H1 (cell line): ENCODE results near the gene RNF114. TPM values are rescaled to one million over a fixed set of nuclear protein-coding genes. Genes with fewer than 3 reads are reported as not detected.
"Not testable (repeated sequence)": the region's sequence is repeated elsewhere in the genome, so short reads cannot be mapped to it uniquely, and the experiment has no call there.

Source experiments
- CTCF ChIA-PET: fragments of 300-600 bp; sonication (Branson Sonifier 250); formaldehyde crosslinking; loops from one replicate; lab custom pipeline; 2021; ENCODE audit not compliant: partially characterized antibody; lab: Charles Lee
- POLR2A ChIA-PET: fragments of 300-600 bp; sonication (Branson Sonifier 250); formaldehyde crosslinking; loops from one replicate; lab custom pipeline; 2021; ENCODE audit warnings: inconsistent platforms; ENCODE audit not compliant: partially characterized antibody; lab: Charles Lee
- DNase-seq, 2 experiments: peaks; one replicate each; pipeline versions ENCODE4 v3.0.0 to v3.0.0-alpha.2; 2010 to 2022; ENCODE audit warnings: low spot score in 2 of 2, low read depth in 1 of 2, mixed read lengths in 1 of 2
- FAIRE-seq: peaks from 2 replicates; lab custom pipeline; 2011; peaks lifted over from hg19 to GRCh38; lab: Jason Lieb, UNC
- H2AFZ ChIP-seq: 2 replicates; pipeline ENCODE4 v1.8.1; 2012; ENCODE audit warnings: low read length, inconsistent platforms
- H2AK5ac ChIP-seq: 2 replicates; pipeline ENCODE4 v1.6.1; 2013; ENCODE audit warnings: low read depth, low read length
- H2BK120ac ChIP-seq: replicated peaks from 2 replicates; pipeline ENCODE3; 2013; ENCODE audit warnings: low read depth, low read length, inconsistent platforms
- H2BK12ac ChIP-seq: 2 replicates; pipeline ENCODE4 v1.6.1; 2013; ENCODE audit warnings: low read depth, low read length
- H2BK15ac ChIP-seq: 2 replicates; pipeline ENCODE4 v1.6.1; 2013; ENCODE audit warnings: low read length
- H2BK20ac ChIP-seq: 2 replicates; pipeline ENCODE4 v1.6.1; 2013; ENCODE audit warnings: low read length
- H2BK5ac ChIP-seq: 2 replicates; pipeline ENCODE4 v1.6.1; 2013; ENCODE audit warnings: low read depth, low read length
- H3K14ac ChIP-seq: 2 replicates; pipeline ENCODE4 v1.6.1; 2013; ENCODE audit warnings: inconsistent platforms; ENCODE audit not compliant: insufficient read length
- H3K18ac ChIP-seq: 2 replicates; pipeline ENCODE4 v1.6.1; 2013; ENCODE audit warnings: low read length; ENCODE audit errors: extremely low read depth
- H3K23ac ChIP-seq: 2 replicates; pipeline ENCODE4 v1.6.1; 2013; ENCODE audit warnings: inconsistent platforms; ENCODE audit not compliant: insufficient read length
- H3K23me2 ChIP-seq: 2 replicates; pipeline ENCODE4 v1.6.1; 2013; ENCODE audit warnings: low read depth, low read length
- H3K27ac ChIP-seq: 2 replicates; pipeline ENCODE4 v1.6.1; 2011; ENCODE audit warnings: low read depth, low read length, inconsistent platforms
- H3K27me3 ChIP-seq, 4 experiments: replicated peaks in 1 of 4; 1 replicate in 1 of 4; 2 replicates in 3 of 4; pipeline versions ENCODE4 v1.6.1 to v1.8.1; 2011 to 2013; ENCODE audit warnings: low read length in 3 of 4, mild to moderate bottlenecking in 3 of 4, inconsistent platforms in 2 of 4, mixed read lengths in 2 of 4, moderate library complexity in 1 of 4; ENCODE audit not compliant: control insufficient read depth in 3 of 4, insufficient read depth in 3 of 4; ENCODE audit errors: extremely low read depth in 1 of 4
- H3K36me3 ChIP-seq, 4 experiments: 2 replicates each; pipeline versions ENCODE4 v1.6.1 to v1.8.1; 2011 to 2013; ENCODE audit warnings: mild to moderate bottlenecking in 4 of 4, low read length in 3 of 4, moderate library complexity in 2 of 4, control low read depth in 1 of 4, inconsistent platforms in 1 of 4; ENCODE audit not compliant: insufficient read depth in 4 of 4, control insufficient read depth in 2 of 4
- H3K4ac ChIP-seq: replicated peaks from 2 replicates; pipeline ENCODE3; 2013; ENCODE audit warnings: low read length, low read depth, mixed read lengths, inconsistent platforms; ENCODE audit not compliant: insufficient read length
- H3K4me1 ChIP-seq, 4 experiments: replicated peaks in 1 of 4; 1 replicate in 1 of 4; 2 replicates in 3 of 4; pipeline versions ENCODE4 v1.6.1 to v1.8.1; 2011 to 2013; ENCODE audit warnings: low read length in 3 of 4, inconsistent platforms in 2 of 4, mixed read lengths in 1 of 4; ENCODE audit not compliant: insufficient read depth in 4 of 4, control insufficient read depth in 3 of 4
- H3K4me2 ChIP-seq, 2 experiments: 2 replicates each; pipeline versions ENCODE4 v1.6.1 to v1.8.1; 2011 to 2013; ENCODE audit warnings: low read depth in 2 of 2, low read length in 2 of 2, control low read depth in 1 of 2, inconsistent platforms in 1 of 2, mild to moderate bottlenecking in 1 of 2; ENCODE audit not compliant: insufficient read depth in 1 of 2
- H3K4me3 ChIP-seq, 4 experiments: fragments of 200-600, 300-600 bp in 1 of 4; sonication (generic), shearing (Covaris generic), sonication (Bioruptor Twin) in 1 of 4; 2 replicates each; pipeline versions ENCODE4 v1.5.1 to v1.8.1; 2011 to 2016; ENCODE audit warnings: low read length in 4 of 4, low read depth in 3 of 4, control low read depth in 2 of 4, inconsistent platforms in 2 of 4, mild to moderate bottlenecking in 2 of 4, mixed read lengths in 1 of 4, moderate library complexity in 1 of 4; ENCODE audit not compliant: insufficient read depth in 2 of 4; ENCODE audit errors: extremely low read depth in 1 of 4
- H3K56ac ChIP-seq: replicated peaks from 2 replicates; pipeline ENCODE3; 2013; ENCODE audit warnings: low read depth, mild to moderate bottlenecking, mixed read lengths, low read length, inconsistent platforms; ENCODE audit not compliant: insufficient read length
- H3K79me1 ChIP-seq: 2 replicates; pipeline ENCODE4 v1.6.1; 2013; ENCODE audit warnings: low read depth, low read length, control low read depth
- H3K79me2 ChIP-seq, 2 experiments: 2 replicates each; pipeline versions ENCODE4 v1.6.1 to v1.8.1; 2012 to 2013; ENCODE audit warnings: low read length in 2 of 2, mild to moderate bottlenecking in 2 of 2, inconsistent platforms in 1 of 2; ENCODE audit not compliant: insufficient read depth in 2 of 2, control insufficient read depth in 1 of 2
- H3K9ac ChIP-seq, 4 experiments: replicated peaks in 1 of 4; 1 replicate in 1 of 4; 2 replicates in 3 of 4; pipeline versions ENCODE4 v1.6.1 to v1.8.1; 2011 to 2013; ENCODE audit warnings: low read depth in 3 of 4, low read length in 3 of 4, control low read depth in 2 of 4, mild to moderate bottlenecking in 2 of 4, moderate library complexity in 2 of 4, inconsistent platforms in 1 of 4; ENCODE audit errors: extremely low read depth in 1 of 4
- H3K9me3 ChIP-seq, 2 experiments: 2 replicates each; pipeline versions ENCODE4 v1.6.1 to v1.8.1; 2012 to 2013; ENCODE audit warnings: mild to moderate bottlenecking in 2 of 2, moderate library complexity in 2 of 2, control low read depth in 1 of 2, inconsistent platforms in 1 of 2, low read depth in 1 of 2, low read length in 1 of 2, mixed read lengths in 1 of 2; ENCODE audit not compliant: insufficient read depth in 2 of 2
- H4K20me1 ChIP-seq, 2 experiments: replicated peaks in 1 of 2; 2 replicates each; pipeline versions ENCODE3 to v1.8.1; 2011 to 2013; ENCODE audit warnings: inconsistent platforms in 2 of 2, low read length in 2 of 2, mild to moderate bottlenecking in 1 of 2; ENCODE audit not compliant: insufficient read depth in 2 of 2, control insufficient read depth in 1 of 2
- H4K5ac ChIP-seq: 2 replicates; pipeline ENCODE4 v1.6.1; 2013; ENCODE audit warnings: low read length, low read depth, mixed read lengths, inconsistent platforms; ENCODE audit not compliant: insufficient read length
- H4K8ac ChIP-seq: 2 replicates; pipeline ENCODE4 v1.8.0; 2013; ENCODE audit warnings: mild to moderate bottlenecking, moderate library complexity, low read length, inconsistent platforms; ENCODE audit not compliant: insufficient read depth; ENCODE audit errors: extremely low read depth
- H4K91ac ChIP-seq: replicated peaks from 2 replicates; pipeline ENCODE3; 2013; ENCODE audit warnings: low read length, mixed read lengths, inconsistent platforms; ENCODE audit not compliant: insufficient read length
- BCL11A ChIP-seq, 2 experiments: IDR thresholded peaks; one replicate each; pipeline ENCODE4 v1.6.1; 2011; ENCODE audit warnings: low read depth in 2 of 2, low read length in 2 of 2, mild to moderate bottlenecking in 2 of 2
- RFX5 ChIP-seq: IDR thresholded peaks from 2 replicates; pipeline ENCODE4 v1.6.1; 2011; ENCODE audit warnings: low read depth, low read length, improper control_type of control experiment, borderline replicate concordance
- WGBS, 2 experiments: shearing (Covaris generic) in 1 of 2; methylation state at CpG; one replicate each; pipeline versions ENCODE4 v1.1.6 to v1.1.7; 2013 to 2015; ENCODE audit warnings: low lambda C conversion rate in 2 of 2, mixed read lengths in 2 of 2, inconsistent platforms in 1 of 2, low coverage in 1 of 2, missing lambda C conversion rate in 1 of 2; ENCODE audit not compliant: insufficient replicate concordance in 2 of 2, insufficient coverage in 1 of 2, insufficient read length in 1 of 2; ENCODE audit errors: extremely low coverage in 1 of 2, missing lambda C conversion rate in 1 of 2; 5-methylcytosine and 5-hydroxymethylcytosine counted together
- polyA plus RNA-seq, 7 experiments: library from polyadenylated mRNA; depleted of rRNA in 3 of 7; stranded (reverse) in 5 of 7; unstranded in 2 of 7; fragments of >200 nt in 5 of 7; fragments of 200-250 nt in 2 of 7; gene quantifications; 1 replicate in 5 of 7; 2 replicates in 1 of 7; 4 replicates in 1 of 7; pipeline versions ENCODE4 v1.2.1 to v1.2.3, GENCODE V29; 2011 to 2013; ENCODE audit warnings: missing spikeins in 2 of 7, mixed read lengths in 2 of 7
- total RNA-seq: library from RNA; stranded (reverse); fragmentation: NEBNext Ultra II Directional; extraction: Animal tissue kit (Norgen Biotek cat#: 25700); gene quantifications from 2 replicates; pipeline ENCODE4 v1.2.1, GENCODE V29; 2021

The RNF114 gene
- total and polyA plus RNA-seq, 2 of the 8 experiments (the other 6 are each of a cell fraction or from before 2014, with no cell fraction given) = 81.7 to 89.9 TPM

GRCh38 chr20:49976542-49976941 lies 40.3 kb downstream of the RNF114 start (continued):
- TF ChIP-seq BCL11A (IDR thresholded peaks at IDR 0.05; ENCODE audit: low read depth in 2 of 2, low read length in 2 of 2) = no peak
- TF ChIP-seq RFX5 = no peak

DNA sequence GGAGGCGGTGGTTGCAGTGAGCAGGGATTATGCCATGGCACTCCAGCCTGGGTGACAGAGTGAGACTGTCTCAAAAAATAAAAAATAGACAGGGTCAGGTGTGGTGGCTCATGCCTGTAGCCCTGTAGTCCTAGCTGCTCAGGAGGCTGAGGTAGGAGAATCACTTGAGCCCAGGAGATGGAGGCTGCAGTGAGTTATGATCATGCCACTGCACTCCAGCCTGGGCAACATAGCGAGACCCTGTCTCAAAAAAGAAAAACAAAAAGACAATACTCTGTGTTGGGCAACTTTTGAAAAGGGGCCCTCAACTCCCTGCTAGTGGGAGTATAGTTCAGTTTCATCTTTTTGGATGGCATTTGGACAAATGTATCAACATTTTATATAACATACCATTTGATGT lies 41.5 kb downstream of the RNF114 start:
- H2BK12ac ChIP-seq, H3K23me2 ChIP-seq, H3K18ac ChIP-seq, H3K14ac ChIP-seq, H4K91ac ChIP-seq, H3K23ac ChIP-seq, FAIRE-seq, H2AK5ac ChIP-seq, H4K5ac ChIP-seq, H2BK5ac ChIP-seq, H3K4me3 ChIP-seq, H4K20me1 ChIP-seq, H3K4ac ChIP-seq, H3K79me2 ChIP-seq, H2BK20ac ChIP-seq, DNase-seq, H4K8ac ChIP-seq, H3K4me2 ChIP-seq, H3K27ac ChIP-seq, H3K9me3 ChIP-seq, H2BK15ac ChIP-seq, H3K9ac ChIP-seq, H2AFZ ChIP-seq, H3K36me3 ChIP-seq, H3K56ac ChIP-seq, H2BK120ac ChIP-seq, H3K79me1 ChIP-seq: not testable (repeated sequence)
- peaks cover 0 to 17% (median 14%) of the 10 kb centered on the region in 4 experiments; a peak in 6 of 7 replicates for H3K27me3 ChIP-seq
- H3K4me1 ChIP-seq = peaks cover 2 to 18% (median 11%) of the 10 kb centered on the region in 4 experiments
- WGBS, 2 experiments = 87% methylated on average over 2 of the region's 2 CpGs; no CpG with 5 or more reads in 1 of the 2 experiments
- CTCF ChIA-PET = interaction anchor here (0.6 to 21.7 kb wide), 10 partner anchors 9 to 1047 kb away, joined by 3 to 514 read pairs (median 7); no protein-coding TSS in a partner anchor
- POLR2A ChIA-PET = interaction anchor here (0.7 to 15.6 kb wide), 2 partner anchors 91 to 144 kb away, joined by 3 to 287 read pairs; no protein-coding TSS in a partner anchor
